Spleen (tissue), 11 donors: Measurements from ENCODE around the gene CORO6. TPM values are rescaled to one million over a fixed set of nuclear protein-coding genes. Genes with fewer than 3 reads are reported as not detected.
A peak's percentile ranks its signal among the peaks of the same experiment; 100 is the strongest.

Source experiments
- DNase-seq: peaks from one replicate; pipeline ENCODE4 v3.0.0-alpha.2; 2020
- H3K27ac ChIP-seq, 8 donors: fragments of 200-600 bp; sonication (generic) in 7 of 8; 1 replicate in 4 of 8; 2 replicates in 4 of 8; pipeline versions ENCODE4 v1.5.0 to v1.8.0; 2016 to 2021; ENCODE audit warnings: inconsistent platforms in 4 of 8, mild to moderate bottlenecking in 4 of 8, moderate library complexity in 1 of 8
- H3K27me3 ChIP-seq, 7 donors: fragments of 200-600 bp; sonication (generic) in 6 of 7; replicated peaks in 1 of 7; 1 replicate in 4 of 7; 2 replicates in 3 of 7; pipeline versions ENCODE4 v1.5.0 to v1.8.0; 2016 to 2021; ENCODE audit warnings: inconsistent platforms in 3 of 7, mild to moderate bottlenecking in 1 of 7
- H3K36me3 ChIP-seq, 6 donors: fragments of 200-600 bp; sonication (generic) in 5 of 6; 1 replicate in 4 of 6; 2 replicates in 2 of 6; pipeline versions ENCODE4 v1.5.0 to v1.8.0; 2016 to 2021; ENCODE audit warnings: inconsistent platforms in 2 of 6
- H3K4me1 ChIP-seq, 6 donors: fragments of 200-600 bp; sonication (generic) in 5 of 6; 1 replicate in 3 of 6; 2 replicates in 3 of 6; pipeline versions ENCODE4 v1.5.0 to v1.8.0; 2016 to 2021; ENCODE audit warnings: inconsistent platforms in 3 of 6
- H3K4me3 ChIP-seq, 8 donors: fragments of 200-600 bp; sonication (generic) in 7 of 8; 1 replicate in 4 of 8; 2 replicates in 4 of 8; pipeline versions ENCODE4 v1.5.0 to v1.8.0; 2016 to 2021; ENCODE audit warnings: inconsistent platforms in 4 of 8, mild to moderate bottlenecking in 4 of 8, moderate library complexity in 2 of 8
- H3K9me3 ChIP-seq, 8 donors: fragments of 200-600 bp; sonication (generic) in 7 of 8; 1 replicate in 4 of 8; 2 replicates in 4 of 8; pipeline versions ENCODE4 v1.5.0 to v1.8.0; 2016 to 2021; ENCODE audit warnings: inconsistent platforms in 4 of 8
- POLR2A ChIP-seq, 3 donors: fragments of 450-650 bp; IDR thresholded peaks; one replicate each; pipeline ENCODE4 v1.5.1; 2017; ENCODE audit warnings: antibody characterized with exemption in 3 of 3, mild to moderate bottlenecking in 1 of 3
- POLR2AphosphoS5 ChIP-seq, 3 donors: sonication (generic); formaldehyde crosslinking; IDR thresholded peaks; one replicate each; pipeline ENCODE4 v1.5.1; 2017; ENCODE audit warnings: antibody characterized with exemption in 3 of 3
- WGBS, 5 donors: extraction: QIAGEN DNeasy Blood & Tissue Kit in 3 of 5; methylation state at CpG; one replicate each; pipeline versions ENCODE4 v1.1.5 to v1.1.7; 2013 to 2018; 5-methylcytosine and 5-hydroxymethylcytosine counted together
- intact Hi-C: fragments of 100-400 bp; cut with DNase I; formaldehyde crosslinking; loops from one replicate; pipeline ENCODE4 v1.15.0; 2023; ENCODE audit warnings: low total_unique reads
- polyA plus RNA-seq, 3 donors: library from polyadenylated mRNA; stranded (reverse); fragments of 200-250 nt; gene quantifications; one replicate each; pipeline ENCODE4 v1.2.1, GENCODE V29; 2013
- total RNA-seq, 7 donors: library from RNA; depleted of rRNA in 3 of 7; stranded (reverse); fragments of >200 nt in 3 of 7; fragmentation: NEBNext Ultra II Directional in 4 of 7; extraction: Animal tissue kit (Norgen Biotek cat#: 25700) in 4 of 7; gene quantifications; one replicate each; pipeline versions ENCODE4 v1.1.0 to v1.2.1, GENCODE V29; 2016 to 2021
- TF ChIP-seq, protein P1 (sequence below), 11 experiments: fragments of 200-600 bp in 7 of 11; fragments of 450-650 bp in 4 of 11; sonication (generic) in 4 of 11; IDR thresholded peaks in 8 of 11; conservative IDR thresholded peaks in 3 of 11; 1 replicate in 7 of 11; 2 replicates in 4 of 11; pipeline versions ENCODE4 v1.4.0 to v1.8.0; 2016 to 2021; ENCODE audit warnings: antibody characterized with exemption in 11 of 11, inconsistent platforms in 4 of 11, mild to moderate bottlenecking in 1 of 11
- donor health status: healthy with polysubstance abuse.
- donor health status: DM: no; HTN: no; CAD: no; lungs with moderate emphysema.
- donor health status: DM: no; HTN: no; CAD: no.
- donor health status: Bipolar disorder and iron deficiency.
- donor health status: healthy.
- donor health status: DM: no; HTN: no; CAD: no.
- donor health status: DM: yes; HTN: yes; CAD: no.

The CORO6 gene
- total and polyA plus RNA-seq, 10 donors = 0.81 to 5.1 (median 3.5) TPM

DNA sequence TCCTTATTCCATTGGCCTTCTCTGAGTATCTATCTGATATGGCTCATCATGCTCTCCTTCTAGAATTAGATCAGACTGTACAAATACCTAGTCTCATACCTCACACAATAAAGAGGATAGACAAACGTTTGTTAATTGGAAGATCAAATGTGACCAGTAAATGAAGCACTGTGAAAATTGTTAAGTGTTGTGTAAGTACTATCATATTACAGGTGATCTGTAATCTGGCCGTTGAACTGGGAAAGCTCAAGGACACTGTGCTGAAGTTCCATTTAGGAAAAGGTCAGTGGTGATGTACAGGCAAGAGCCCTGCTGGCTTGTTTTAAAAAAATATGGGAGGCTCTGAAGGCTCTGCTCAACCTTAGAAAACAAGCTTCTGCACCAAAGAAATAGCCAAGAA is 38.5 kb upstream of the CORO6 start:
- intact Hi-C loops = no loop called here
- Histone ChIP-seq H3K9me3 (no peaks in the 10 kb centered on the region), H3K4me1 (peaks cover 3 to 39% (median 11%) of the 10 kb centered on the region in 6 donors), H3K27me3 (no peaks in the 10 kb centered on the region), H3K27ac (no peak overlapping the region), H3K4me3 (no peak overlapping the region), H3K36me3 (peaks cover 0 to 100% (median 52%) of the 10 kb centered on the region in 6 donors)
- no peak for TF ChIP-seq POLR2AphosphoS5 (IDR thresholded peaks at IDR 0.05)
- DNase-seq = no peak
- WGBS, 5 donors = 80 to 88% (median 85%) methylated on average over 2 of the region's 2 CpGs

DNA sequence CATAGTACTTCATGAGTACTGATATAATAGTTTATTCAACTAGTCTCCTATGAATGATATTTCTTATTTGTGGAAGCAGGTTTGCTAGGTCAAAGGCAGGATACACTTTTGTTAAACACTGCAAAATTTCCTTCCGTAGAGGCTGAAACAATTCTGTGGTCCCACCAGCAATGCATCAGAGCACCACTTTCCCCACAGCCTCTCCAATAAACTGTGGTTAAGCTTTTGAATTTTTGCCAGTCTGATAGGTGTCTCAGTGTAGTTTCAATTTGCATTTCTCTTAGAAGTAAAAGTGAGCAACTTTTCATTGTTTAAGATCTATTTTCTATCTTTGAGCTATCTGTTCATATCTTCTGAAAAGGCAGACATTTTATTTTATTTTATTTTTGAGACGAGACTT is 36.4 kb upstream of the CORO6 start:
- peak overlapping the region in 1 of 8 donors; percentile 14 for H3K27ac ChIP-seq
- no peak for TF ChIP-seq POLR2AphosphoS5 (IDR thresholded peaks at IDR 0.05)
- TF ChIP-seq, protein P1, sequence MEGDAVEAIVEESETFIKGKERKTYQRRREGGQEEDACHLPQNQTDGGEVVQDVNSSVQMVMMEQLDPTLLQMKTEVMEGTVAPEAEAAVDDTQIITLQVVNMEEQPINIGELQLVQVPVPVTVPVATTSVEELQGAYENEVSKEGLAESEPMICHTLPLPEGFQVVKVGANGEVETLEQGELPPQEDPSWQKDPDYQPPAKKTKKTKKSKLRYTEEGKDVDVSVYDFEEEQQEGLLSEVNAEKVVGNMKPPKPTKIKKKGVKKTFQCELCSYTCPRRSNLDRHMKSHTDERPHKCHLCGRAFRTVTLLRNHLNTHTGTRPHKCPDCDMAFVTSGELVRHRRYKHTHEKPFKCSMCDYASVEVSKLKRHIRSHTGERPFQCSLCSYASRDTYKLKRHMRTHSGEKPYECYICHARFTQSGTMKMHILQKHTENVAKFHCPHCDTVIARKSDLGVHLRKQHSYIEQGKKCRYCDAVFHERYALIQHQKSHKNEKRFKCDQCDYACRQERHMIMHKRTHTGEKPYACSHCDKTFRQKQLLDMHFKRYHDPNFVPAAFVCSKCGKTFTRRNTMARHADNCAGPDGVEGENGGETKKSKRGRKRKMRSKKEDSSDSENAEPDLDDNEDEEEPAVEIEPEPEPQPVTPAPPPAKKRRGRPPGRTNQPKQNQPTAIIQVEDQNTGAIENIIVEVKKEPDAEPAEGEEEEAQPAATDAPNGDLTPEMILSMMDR (IDR thresholded peaks at IDR 0.05 in 8 of 11, conservative IDR thresholded peaks at IDR 0.05 in 3 of 11) = no peak
- TF ChIP-seq POLR2A (IDR thresholded peaks at IDR 0.05) = no peak
- H3K27me3 ChIP-seq = no peaks in the 10 kb centered on the region
- H3K9me3 ChIP-seq = no peaks in the 10 kb centered on the region
- H3K4me1 ChIP-seq = peaks cover 0 to 21% (median 0%) of the 10 kb centered on the region in 6 donors
- intact Hi-C loops = no loop called here
- no peak overlapping the region for H3K4me3 ChIP-seq
- WGBS, 5 donors = 52 to 66% (median 61%) methylated on average over 2 of the region's 2 CpGs
- no peak for DNase-seq
- peaks cover 0 to 100% (median 57%) of the 10 kb centered on the region in 6 donors for H3K36me3 ChIP-seq

DNA sequence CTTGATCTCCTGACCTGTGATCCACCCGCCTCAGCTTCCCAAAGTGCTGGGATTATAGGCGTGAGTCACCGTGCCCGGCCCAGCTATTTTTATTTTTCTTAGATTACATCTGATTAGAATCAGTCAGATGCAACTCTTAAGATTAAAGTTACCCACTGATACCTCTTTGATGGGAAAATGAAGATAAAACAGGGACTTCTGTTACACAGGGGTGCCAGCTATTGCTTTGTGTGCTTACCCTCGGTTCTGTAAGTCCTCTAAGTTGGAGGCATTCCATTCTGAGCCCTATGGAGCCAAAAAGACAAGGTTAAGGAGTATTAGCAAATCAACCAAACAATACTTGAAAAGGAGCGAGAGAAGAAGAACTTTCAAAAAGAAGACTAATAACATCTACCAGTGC is 32.6 kb upstream of the CORO6 start:
- intact Hi-C loops = no loop called here
- TF ChIP-seq POLR2A (IDR thresholded peaks at IDR 0.05) = no peak
- TF ChIP-seq, protein P1 (IDR thresholded peaks at IDR 0.05 in 8 of 11, conservative IDR thresholded peaks at IDR 0.05 in 3 of 11) = no peak
- TF ChIP-seq POLR2AphosphoS5 (IDR thresholded peaks at IDR 0.05) = no peak
- H3K4me3 ChIP-seq = no peak overlapping the region
- DNase-seq = no peak
- H3K4me1 ChIP-seq = peaks cover 0 to 10% (median 0%) of the 10 kb centered on the region in 6 donors
- no peak overlapping the region for H3K27ac ChIP-seq
- 95 to 98% (median 97%) methylated on average over 6 of the region's 6 CpGs for WGBS, 5 donors
- H3K36me3 ChIP-seq = peaks cover 0 to 100% (median 52%) of the 10 kb centered on the region in 6 donors
- H3K27me3 ChIP-seq = no peaks in the 10 kb centered on the region
- no peaks in the 10 kb centered on the region for H3K9me3 ChIP-seq

DNA sequence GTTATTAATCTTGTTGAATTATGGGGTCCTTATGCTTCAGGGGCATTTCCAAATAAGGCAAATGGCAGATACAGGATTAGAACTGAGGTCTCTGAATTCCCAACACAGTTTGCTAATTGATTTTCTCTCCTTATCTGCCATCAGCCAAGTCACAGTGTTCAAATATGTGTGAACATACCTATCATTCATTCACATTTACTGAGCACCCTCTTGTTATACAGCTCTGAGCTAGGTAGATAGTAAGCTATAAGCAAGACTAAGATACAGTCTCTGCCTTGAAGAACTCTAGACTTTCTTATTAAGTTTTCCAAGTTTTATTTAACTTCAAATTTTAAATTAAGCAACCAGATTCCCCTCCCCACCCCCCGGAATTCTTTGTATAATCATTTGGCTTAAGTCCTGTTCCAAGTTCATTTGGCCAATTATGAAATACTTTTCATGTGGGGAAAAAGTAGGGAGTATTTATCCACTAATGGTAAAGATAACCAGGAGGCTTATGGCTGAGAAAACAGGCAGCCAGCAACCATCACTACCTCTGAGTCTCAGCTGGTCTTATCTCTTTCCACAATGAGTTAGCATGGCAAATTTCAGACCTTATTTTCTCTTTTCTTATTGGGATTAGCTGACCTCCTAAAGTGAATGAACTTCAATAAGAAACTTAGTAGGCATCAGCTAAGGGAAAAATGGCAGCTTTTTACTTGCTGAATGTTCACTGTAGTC is 31.4 kb upstream of the CORO6 start:
- DNase-seq = no peak
- intact Hi-C loops = no loop called here
- Histone ChIP-seq H3K4me1 (peaks cover 0 to 3% (median 0%) of the 10 kb centered on the region in 6 donors), H3K36me3 (peaks cover 0 to 100% (median 55%) of the 10 kb centered on the region in 6 donors), H3K9me3 (no peaks in the 10 kb centered on the region), H3K27me3 (no peaks in the 10 kb centered on the region), H3K4me3 (no peak overlapping the region), H3K27ac (no peak overlapping the region)
- WGBS, 5 donors = 75 to 93% (median 81%) methylated on average over 1 of the region's 1 CpG
- TF ChIP-seq POLR2AphosphoS5 (IDR thresholded peaks at IDR 0.05) (no peak), POLR2A (IDR thresholded peaks at IDR 0.05) (no peak)
- TF ChIP-seq, protein P1 (IDR thresholded peaks at IDR 0.05 in 8 of 11, conservative IDR thresholded peaks at IDR 0.05 in 3 of 11) = no peak
